IMR-90 (cell line): ENCODE results near the gene NACC2. TPM values are rescaled to one million over a fixed set of nuclear protein-coding genes. Genes with fewer than 3 reads are reported as not detected.

ENCODE experiments used
- ATAC-seq: fragments of 200-7000 bp; cut with Tn5 transposase; 2 replicates; pipeline ENCODE4 v1.9.1; 2020; ENCODE audit warnings: low read depth, mild to moderate bottlenecking, moderate library complexity
- BruUV-seq: library from RNA; stranded (reverse); fragments of 400-500 nt; replicated peaks from 2 replicates; lab custom pipeline; 2021; lab: Mats Ljungman, UMichigan
- CTCF ChIA-PET: fragments of 300-600 bp; formaldehyde crosslinking; extraction: SDS; loops from one replicate; lab custom pipeline; 2021; ENCODE audit warnings: antibody characterized with exemption; lab: Yijun Ruan, JAX
- POLR2A ChIA-PET: fragments of 300-600 bp; sonication (Branson Sonifier 250); formaldehyde crosslinking; loops from one replicate; lab custom pipeline; 2022; ENCODE audit warnings: antibody characterized with exemption; ENCODE audit not compliant: unreplicated experiment; lab: Charles Lee
- DNase-seq: peaks from one replicate; pipeline ENCODE4 v3.0.0; 2013
- H2AFZ ChIP-seq: replicated peaks from 2 replicates; pipeline ENCODE3; 2013; ENCODE audit warnings: low read length, mild to moderate bottlenecking; ENCODE audit not compliant: poor library complexity
- H2AK5ac ChIP-seq: 2 replicates; pipeline ENCODE4 v1.6.1; 2013; ENCODE audit warnings: low read depth, low read length, inconsistent platforms
- H2AK9ac ChIP-seq: replicated peaks from 2 replicates; pipeline ENCODE3; 2013; ENCODE audit warnings: mild to moderate bottlenecking, low read depth, low read length, moderate library complexity; ENCODE audit not compliant: poor library complexity
- H2BK120ac ChIP-seq: 2 replicates; pipeline ENCODE4 v1.6.1; 2013; ENCODE audit warnings: low read depth, low read length, inconsistent platforms
- H2BK15ac ChIP-seq: 3 replicates; pipeline ENCODE4 v1.6.1; 2013; ENCODE audit warnings: low read depth, low read length, inconsistent platforms
- H2BK20ac ChIP-seq: 2 replicates; pipeline ENCODE4 v1.6.1; 2013; ENCODE audit warnings: low read depth, mild to moderate bottlenecking, inconsistent platforms, low read length, moderate library complexity
- H2BK5ac ChIP-seq: 2 replicates; pipeline ENCODE4 v1.6.1; 2013; ENCODE audit warnings: mild to moderate bottlenecking, low read depth, low read length, inconsistent platforms; ENCODE audit not compliant: poor library complexity, severe bottlenecking
- H3K14ac ChIP-seq: replicated peaks from 2 replicates; pipeline ENCODE4 v1.6.1; 2013; ENCODE audit warnings: low read depth, low read length, inconsistent platforms
- H3K18ac ChIP-seq: 2 replicates; pipeline ENCODE4 v1.6.1; 2013; ENCODE audit warnings: low read depth, low read length, control low read depth
- H3K23ac ChIP-seq: 2 replicates; pipeline ENCODE4 v1.6.1; 2013; ENCODE audit warnings: low read depth, low read length, inconsistent platforms
- H3K27ac ChIP-seq: 2 replicates; pipeline ENCODE4 v1.5.1; 2013; ENCODE audit warnings: mild to moderate bottlenecking, control low read depth, low read length; ENCODE audit not compliant: insufficient read depth
- H3K27me3 ChIP-seq: 2 replicates; pipeline ENCODE4 v1.6.1; 2013; ENCODE audit warnings: low read length; ENCODE audit not compliant: control insufficient read depth, insufficient read depth
- H3K36me3 ChIP-seq: 2 replicates; pipeline ENCODE4 v1.6.1; 2013; ENCODE audit warnings: low read length, mixed read lengths; ENCODE audit not compliant: control insufficient read depth, insufficient read depth
- H3K4ac ChIP-seq: 2 replicates; pipeline ENCODE4 v1.6.1; 2013; ENCODE audit warnings: low read depth, low read length, inconsistent platforms
- H3K4me1 ChIP-seq: 2 replicates; pipeline ENCODE4 v1.6.1; 2013; ENCODE audit warnings: low read length, mixed read lengths; ENCODE audit not compliant: control insufficient read depth, insufficient read depth
- H3K4me2 ChIP-seq: 2 replicates; pipeline ENCODE4 v1.6.1; 2013; ENCODE audit warnings: low read depth, mild to moderate bottlenecking, control low read depth, low read length, moderate library complexity
- H3K4me3 ChIP-seq: 2 replicates; pipeline ENCODE4 v1.5.1; 2013; ENCODE audit warnings: low read depth, mild to moderate bottlenecking, control low read depth, low read length, moderate library complexity; ENCODE audit not compliant: insufficient read depth
- H3K56ac ChIP-seq: 2 replicates; pipeline ENCODE4 v1.6.1; 2013; ENCODE audit warnings: low read length, inconsistent platforms; ENCODE audit not compliant: insufficient read depth; ENCODE audit errors: extremely low read depth
- H3K79me1 ChIP-seq, 2 experiments: 2 replicates each; pipeline ENCODE4 v1.6.1; 2013; ENCODE audit warnings: low read length in 2 of 2, inconsistent platforms in 1 of 2, low read depth in 1 of 2
- H3K9ac ChIP-seq: 2 replicates; pipeline ENCODE4 v1.6.1; 2013; ENCODE audit warnings: low read depth, low read length, control low read depth
- H3K9me1 ChIP-seq: 2 replicates; pipeline ENCODE4 v1.6.1; 2013; ENCODE audit warnings: low read length, inconsistent platforms; ENCODE audit not compliant: insufficient read depth
- H3K9me3 ChIP-seq: 2 replicates; pipeline ENCODE4 v1.6.1; 2013; ENCODE audit warnings: low read length; ENCODE audit not compliant: control insufficient read depth, insufficient read depth
- H4K20me1 ChIP-seq: 2 replicates; pipeline ENCODE4 v1.6.1; 2013; ENCODE audit warnings: low read length, inconsistent platforms; ENCODE audit not compliant: insufficient read depth
- H4K5ac ChIP-seq: 2 replicates; pipeline ENCODE4 v1.6.1; 2013; ENCODE audit warnings: mild to moderate bottlenecking, low read depth, low read length, control low read depth
- H4K8ac ChIP-seq, 2 experiments: 2 replicates each; pipeline ENCODE4 v1.6.1; 2013; ENCODE audit warnings: low read depth in 2 of 2, low read length in 2 of 2, control low read depth in 1 of 2, inconsistent platforms in 1 of 2
- H4K91ac ChIP-seq: 2 replicates; pipeline ENCODE4 v1.6.1; 2013; ENCODE audit warnings: low read depth, low read length, inconsistent platforms; ENCODE audit not compliant: insufficient read depth
- CEBPB ChIP-seq: IDR thresholded peaks from 2 replicates; pipeline ENCODE4 v1.6.1; 2012; ENCODE audit warnings: low read depth, low read length, improper control_type of control experiment
- WGBS, 2 experiments: methylation state at CpG; one replicate each; pipeline versions ENCODE4 v1.1.5 to v1.1.7; 2013; ENCODE audit warnings: missing lambda C conversion rate in 2 of 2; ENCODE audit not compliant: insufficient read length in 1 of 2; ENCODE audit errors: extremely low coverage in 2 of 2; 5-methylcytosine and 5-hydroxymethylcytosine counted together
- dilution Hi-C: fragments of 300-500 bp; cut with HindIII; formaldehyde crosslinking; loops from one replicate; pipeline ENCODE4 v1.14.3; 2018; ENCODE audit warnings: low sequenced_read_pairs; ENCODE audit not compliant: unreplicated experiment
- in situ Hi-C: fragments of 300-500 bp; cut with MboI; formaldehyde crosslinking; loops from 3 replicates; pipeline ENCODE4 v1.14.3; 2019; ENCODE audit warnings: low sequenced_read_pairs, inconsistent platforms, mixed read lengths
- intact Hi-C: fragments of 100-400 bp; cut with micrococcal nuclease; formaldehyde crosslinking; loops from 2 replicates; pipeline ENCODE4 v1.10.0; 2022
- polyA plus RNA-seq, 3 experiments: library from polyadenylated mRNA; depleted of rRNA; stranded (reverse); fragments of >200 nt; gene quantifications; 2 replicates each; pipeline ENCODE4 v1.2.3, GENCODE V29; 2012; ENCODE audit warnings: low replicate concordance in 1 of 3
- total RNA-seq: library from RNA; depleted of rRNA; stranded (reverse); fragments of >200 nt; gene quantifications from 2 replicates; pipeline ENCODE4 v1.2.3, GENCODE V29; 2012
- TF ChIP-seq, protein P1 (sequence below): fragments of 150-350 bp; IDR thresholded peaks from 2 replicates; pipeline ENCODE4 v1.6.1; 2017; ENCODE audit warnings: mild to moderate bottlenecking, antibody characterized with exemption, low read length, low read depth

NACC2 gene
- total and polyA plus RNA-seq, 2 of the 4 experiments (the other 2 are of a cell fraction): 7.9 to 19.0 TPM

DNA sequence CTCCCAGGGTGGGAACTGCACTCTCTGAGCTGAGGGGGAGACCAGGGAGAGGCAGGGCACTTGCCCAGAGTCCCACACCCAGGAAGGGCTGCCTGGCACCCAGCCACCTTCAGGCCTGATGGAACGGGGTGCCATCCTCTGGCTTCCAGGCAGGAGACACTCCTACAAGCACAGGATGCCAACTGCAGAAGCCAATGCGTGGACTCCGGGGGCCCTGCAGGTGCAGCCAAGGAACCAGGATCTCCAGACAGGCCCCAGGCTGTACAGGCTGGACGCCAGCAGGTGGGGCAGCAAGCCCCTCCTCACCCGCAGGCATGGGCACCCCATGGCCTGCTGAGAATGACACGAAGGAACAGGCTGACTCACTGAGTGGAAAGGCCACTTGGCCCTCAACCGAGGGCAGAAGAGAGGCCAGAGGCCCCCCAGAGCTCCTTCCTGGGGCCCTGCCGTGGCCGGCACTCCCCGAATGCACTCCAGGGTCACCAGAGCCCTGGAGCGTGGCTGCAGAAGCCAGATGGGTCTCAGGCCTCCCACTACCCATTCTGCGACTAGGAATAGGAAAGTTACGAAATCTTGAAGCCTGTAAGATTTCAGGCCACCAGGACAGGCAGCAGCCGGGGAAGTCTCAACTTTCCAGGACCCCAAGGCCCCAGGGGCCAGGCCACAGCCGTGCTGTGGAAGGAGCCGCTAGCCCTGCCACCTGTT, 15.7 kb downstream of the NACC2 start:
- BruUV-seq: no TSS peak
- in situ Hi-C loops: no loop called here
- 48% methylated on average over 10 of the region's 16 CpGs; no CpG with 5 or more reads in 1 of the 2 experiments for WGBS, 2 experiments
- intact Hi-C loops: no loop called here
- Histone ChIP-seq H3K79me1 (peaks cover 25 to 91% of the 10 kb centered on the region in 2 experiments), H2AK5ac (no peak overlapping the region), H4K20me1 (peaks cover 92% of the 10 kb centered on the region), H3K4me3 (no peak overlapping the region), H3K23ac (no peak overlapping the region), H3K56ac (no peak overlapping the region), H3K27ac (no peak overlapping the region), H2AK9ac (peak overlapping the region; percentile 76), H3K36me3 (peaks cover 14% of the 10 kb centered on the region), H3K4me1 (peaks cover 7% of the 10 kb centered on the region; the same call in 1 of the 2 replicates), H4K8ac (no peak overlapping the region), H2BK20ac (no peak overlapping the region), H3K9me3 (no peaks in the 10 kb centered on the region), H3K9me1 (peaks cover 7% of the 10 kb centered on the region), H2BK5ac (no peak overlapping the region), H2BK120ac (no peak overlapping the region), H3K4me2 (no peak overlapping the region), H3K27me3 (no peaks in the 10 kb centered on the region), H3K9ac (no peak overlapping the region), H3K4ac (no peak overlapping the region), H3K14ac (no peak overlapping the region), H2BK15ac (no peak overlapping the region), H4K91ac (no peak overlapping the region), H2AFZ (no peak overlapping the region), H3K18ac (no peak overlapping the region), H4K5ac (no peak overlapping the region)
- ATAC-seq (peak; percentile 28), DNase-seq (no peak)
- TF ChIP-seq CEBPB: peak; percentile 26; the same call in 1 of the 2 replicates
- TF ChIP-seq, protein P1, sequence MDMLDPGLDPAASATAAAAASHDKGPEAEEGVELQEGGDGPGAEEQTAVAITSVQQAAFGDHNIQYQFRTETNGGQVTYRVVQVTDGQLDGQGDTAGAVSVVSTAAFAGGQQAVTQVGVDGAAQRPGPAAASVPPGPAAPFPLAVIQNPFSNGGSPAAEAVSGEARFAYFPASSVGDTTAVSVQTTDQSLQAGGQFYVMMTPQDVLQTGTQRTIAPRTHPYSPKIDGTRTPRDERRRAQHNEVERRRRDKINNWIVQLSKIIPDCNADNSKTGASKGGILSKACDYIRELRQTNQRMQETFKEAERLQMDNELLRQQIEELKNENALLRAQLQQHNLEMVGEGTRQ: no peak
- ChIA-PET CTCF (no interaction called here), POLR2A (no interaction called here)
- dilution Hi-C loops: no loop called here
